T-cell (primary cell): Measurements from ENCODE around the gene VILL. TPM values are rescaled to one million over a fixed set of nuclear protein-coding genes. Genes with fewer than 3 reads are reported as not detected.
A peak's percentile ranks its signal among the peaks of the same experiment; 100 is the strongest.
"Not testable (repeated sequence)": the region's sequence is repeated elsewhere in the genome, so short reads cannot be mapped to it uniquely, and the experiment has no call there.

Source experiments
- ATAC-seq, 4 experiments: fragments of 200-7000 bp in 3 of 4; fragments of 150-1000 bp in 1 of 4; cut with Tn5 transposase; replicated peaks in 1 of 4; 1 replicate in 3 of 4; 2 replicates in 1 of 4; pipeline ENCODE4 v1.10.0; 2021; ENCODE audit warnings: moderate library complexity in 3 of 4, mild to moderate bottlenecking in 2 of 4, moderate number of reproducible peaks in 1 of 4
- CTCF ChIA-PET, 2 donors: fragments of 300-600 bp; sonication (Branson Sonifier 250); formaldehyde crosslinking; loops; one replicate each; lab custom pipeline; 2022; ENCODE audit warnings: antibody characterized with exemption in 2 of 2; lab: Charles Lee
- POLR2A ChIA-PET, 2 donors: fragments of 300-600 bp; sonication (Branson Sonifier 250); formaldehyde crosslinking; loops; one replicate each; lab custom pipeline; 2022; ENCODE audit warnings: antibody characterized with exemption in 2 of 2; lab: Charles Lee
- DNase-seq, 35 experiments: peaks; one replicate each; pipeline versions ENCODE4 v3.0.0 to v3.0.0-alpha.2; 2013 to 2023
- H3K27ac ChIP-seq: one replicate; pipeline ENCODE4 v1.5.1; 2013; ENCODE audit warnings: low read length
- H3K27me3 ChIP-seq, 2 experiments: replicated peaks in 1 of 2; 1 replicate in 1 of 2; 2 replicates in 1 of 2; pipeline versions ENCODE4 v1.6.1 to v1.7.0; 2013; ENCODE audit warnings: low read length in 1 of 2, mixed read lengths in 1 of 2; ENCODE audit not compliant: control insufficient read depth in 2 of 2, insufficient read depth in 2 of 2; ENCODE audit errors: extremely low read depth in 1 of 2
- H3K36me3 ChIP-seq, 2 donors: 1 replicate in 1 of 2; 2 replicates in 1 of 2; pipeline versions ENCODE4 v1.6.1 to v1.7.0; 2013; ENCODE audit warnings: low read length in 1 of 2; ENCODE audit not compliant: control insufficient read depth in 2 of 2, insufficient read depth in 1 of 2; ENCODE audit errors: extremely low read depth in 1 of 2
- H3K4me1 ChIP-seq, 2 experiments: 1 replicate in 1 of 2; 2 replicates in 1 of 2; pipeline versions ENCODE4 v1.6.1 to v1.7.0; 2013; ENCODE audit warnings: low read length in 2 of 2, mixed read lengths in 1 of 2; ENCODE audit not compliant: insufficient read depth in 2 of 2, control insufficient read depth in 1 of 2; ENCODE audit errors: extremely low read depth in 1 of 2
- H3K4me3 ChIP-seq, 2 donors: 1 replicate in 1 of 2; 2 replicates in 1 of 2; pipeline versions ENCODE4 v1.5.1 to v1.7.0; 2013; ENCODE audit warnings: mild to moderate bottlenecking in 2 of 2, low read length in 1 of 2, moderate library complexity in 1 of 2; ENCODE audit not compliant: control insufficient read depth in 1 of 2; ENCODE audit errors: extremely low read depth in 1 of 2
- H3K9me3 ChIP-seq: 2 replicates; pipeline ENCODE4 v1.7.0; 2013
- H3K27ac Mint-ChIP-seq, 2 donors: one replicate each; pipeline ENCODE4 v1.8.0; 2020 to 2021; ENCODE audit warnings: mild to moderate bottlenecking in 2 of 2, mixed read lengths in 2 of 2
- H3K27me3 Mint-ChIP-seq, 2 donors: one replicate each; pipeline ENCODE4 v1.8.0; 2021 to 2022; ENCODE audit warnings: mixed read lengths in 2 of 2
- H3K36me3 Mint-ChIP-seq: one replicate; pipeline ENCODE4 v1.8.0; 2021; ENCODE audit warnings: mixed read lengths
- H3K4me1 Mint-ChIP-seq, 3 donors: one replicate each; pipeline ENCODE4 v1.8.0; 2020 to 2022; ENCODE audit warnings: mixed read lengths in 3 of 3, mild to moderate bottlenecking in 1 of 3
- H3K4me3 Mint-ChIP-seq, 3 donors: one replicate each; pipeline ENCODE4 v1.8.0; 2020 to 2022; ENCODE audit warnings: mild to moderate bottlenecking in 3 of 3, mixed read lengths in 3 of 3, moderate library complexity in 3 of 3
- H3K9me3 Mint-ChIP-seq, 3 donors: one replicate each; pipeline ENCODE4 v1.8.0; 2020 to 2022; ENCODE audit warnings: mixed read lengths in 3 of 3
- WGBS: methylation state at CpG from one replicate; pipeline ENCODE4 v1.1.5; 2013; ENCODE audit warnings: missing lambda C conversion rate; ENCODE audit not compliant: insufficient coverage; 5-methylcytosine and 5-hydroxymethylcytosine counted together
- total RNA-seq, 35 experiments: library from RNA in 6 of 35; stranded (reverse) in 6 of 35; fragments of 120-200 nt in 1 of 35; gene quantifications; one replicate each; pipeline versions ENCODE4 v1.2.1 to v1.2.4 and lab custom pipeline; 2013 to 2026

The VILL gene
- total RNA-seq, 5 donors from 2014 or later (not counting 1 experiment from before 2014, with no cell fraction given) = 26.6 to 44.6 (median 42.1) TPM

GRCh38 chr3:38031022-38031994 lies 40.7 kb downstream of the VILL start:
- Histone ChIP-seq H3K4me1 (peaks cover 0 to 33% of the 10 kb centered on the region in 2 experiments), H3K36me3 (no peaks in the 10 kb centered on the region), H3K4me3 (no peak overlapping the region), H3K27me3 (peaks cover 0 to 24% of the 10 kb centered on the region in 2 experiments), H3K27ac (no peak overlapping the region), H3K9me3 (no peaks in the 10 kb centered on the region)
- ATAC-seq (peak; percentile 70 to 91 (median 84)), DNase-seq (peak in 13 of 35 experiments; percentile 18 to 58 (median 31))
- CTCF ChIA-PET = no interaction called here
- peak overlapping the region; percentile 84 to 94 for H3K27ac Mint-ChIP-seq
- H3K27me3 Mint-ChIP-seq = peaks cover 6 to 11% of the 10 kb centered on the region in 2 donors
- WGBS = 61% methylated on average over 2 of the region's 9 CpGs
- H3K4me3 Mint-ChIP-seq = peak overlapping the region; percentile 48 to 82 (median 67)
- H3K4me1 Mint-ChIP-seq = peaks cover 29 to 39% (median 29%) of the 10 kb centered on the region in 3 donors
- POLR2A ChIA-PET = no interaction called here
- no peaks in the 10 kb centered on the region for H3K9me3 Mint-ChIP-seq
- no peaks in the 10 kb centered on the region for H3K36me3 Mint-ChIP-seq

- no peak overlapping the region for H3K27ac Mint-ChIP-seq
- Histone ChIP-seq H3K9me3 (no peaks in the 10 kb centered on the region), H3K4me3 (no peak overlapping the region), H3K27ac (no peak overlapping the region), H3K36me3 (no peaks in the 10 kb centered on the region), H3K4me1 (peaks cover 0 to 39% of the 10 kb centered on the region in 2 experiments), H3K27me3 (peaks cover 0 to 24% of the 10 kb centered on the region in 2 experiments)
- no peaks in the 10 kb centered on the region for H3K9me3 Mint-ChIP-seq
- no peak overlapping the region for H3K4me3 Mint-ChIP-seq
- ChIA-PET POLR2A (no interaction called here), CTCF (no interaction called here)
- peaks cover 6 to 11% of the 10 kb centered on the region in 2 donors for H3K27me3 Mint-ChIP-seq
- no peak for DNase-seq
- 100% methylated on average over 1 of the region's 1 CpG for WGBS
- no peaks in the 10 kb centered on the region for H3K36me3 Mint-ChIP-seq
- ATAC-seq = no peak
- H3K4me1 Mint-ChIP-seq = peaks cover 29 to 47% (median 31%) of the 10 kb centered on the region in 3 donors
These were observed 41.8 kb downstream of the VILL start for GRCh38 chr3:38032328-38032865.

- H3K27ac ChIP-seq, H3K4me3 Mint-ChIP-seq, DNase-seq, H3K36me3 Mint-ChIP-seq, H3K4me3 ChIP-seq, H3K9me3 Mint-ChIP-seq, ATAC-seq, POLR2A ChIA-PET, H3K9me3 ChIP-seq, H3K36me3 ChIP-seq, CTCF ChIA-PET: not testable (repeated sequence)
- peaks cover 0 to 22% of the 10 kb centered on the region in 2 experiments for H3K27me3 ChIP-seq
- H3K4me1 ChIP-seq = peaks cover 4 to 49% of the 10 kb centered on the region in 2 experiments
- 94% methylated on average over 3 of the region's 7 CpGs for WGBS
- Mint-ChIP-seq H3K4me1 (peaks cover 31 to 47% (median 32%) of the 10 kb centered on the region in 3 donors), H3K27me3 (peaks cover 6 to 11% of the 10 kb centered on the region in 2 donors), H3K27ac (peak overlapping the region in 1 of 2 donors; percentile 12)
These were observed 43.0 kb downstream of the VILL start for GRCh38 chr3:38033586-38033985.

- H3K27ac ChIP-seq, H3K4me3 ChIP-seq, ATAC-seq, H3K4me3 Mint-ChIP-seq, H3K36me3 Mint-ChIP-seq, POLR2A ChIA-PET, DNase-seq, H3K9me3 ChIP-seq, H3K36me3 ChIP-seq, H3K9me3 Mint-ChIP-seq: not testable (repeated sequence)
- Mint-ChIP-seq H3K27me3 (peaks cover 6 to 11% of the 10 kb centered on the region in 2 donors), H3K27ac (peak overlapping the region in 1 of 2 donors; percentile 3), H3K4me1 (peaks cover 37 to 52% (median 37%) of the 10 kb centered on the region in 3 donors)
- CTCF ChIA-PET = interaction anchor here in 1 of 2 donors (0.7 kb wide), 1 partner anchor 65 kb away, joined by 3 read pairs; no protein-coding TSS in a partner anchor
- 86% methylated on average over 5 of the region's 9 CpGs for WGBS
- Histone ChIP-seq H3K4me1 (peaks cover 6 to 49% of the 10 kb centered on the region in 2 experiments), H3K27me3 (peaks cover 0 to 16% of the 10 kb centered on the region in 2 experiments)
These were observed 43.7 kb downstream of the VILL start for GRCh38 chr3:38034335-38034734.

GRCh38 chr3:38036286-38036685 lies 45.7 kb downstream of the VILL start:
- peaks cover 0 to 4% of the 10 kb centered on the region in 2 experiments for H3K27me3 ChIP-seq
- Mint-ChIP-seq H3K4me3 (no peak overlapping the region), H3K4me1 (peaks cover 37 to 54% (median 43%) of the 10 kb centered on the region in 3 donors), H3K27me3 (peaks cover under 1 to 5% of the 10 kb centered on the region in 2 donors), H3K9me3 (peaks cover 0 to 7% (median 0%) of the 10 kb centered on the region in 3 donors), H3K36me3 (no peaks in the 10 kb centered on the region), H3K27ac (peak overlapping the region; percentile 65 to 97)
- ChIA-PET CTCF (no interaction called here), POLR2A (no interaction called here)
- no peak overlapping the region for H3K4me3 ChIP-seq
- DNase-seq = no peak
- H3K27ac ChIP-seq = no peak overlapping the region
- no peaks in the 10 kb centered on the region for H3K36me3 ChIP-seq
- ATAC-seq = no peak
- H3K9me3 ChIP-seq = no peaks in the 10 kb centered on the region
- 93% methylated on average over 3 of the region's 5 CpGs for WGBS
- H3K4me1 ChIP-seq = peaks cover 8 to 44% of the 10 kb centered on the region in 2 experiments

- Mint-ChIP-seq H3K4me1 (peaks cover 31 to 48% (median 37%) of the 10 kb centered on the region in 3 donors), H3K4me3 (no peak overlapping the region), H3K9me3 (peaks cover 0 to 7% (median 0%) of the 10 kb centered on the region in 3 donors), H3K27me3 (peaks cover 0 to 3% of the 10 kb centered on the region in 2 donors), H3K27ac (peak overlapping the region; percentile 65 to 97), H3K36me3 (no peaks in the 10 kb centered on the region)
- ChIA-PET POLR2A (no interaction called here), CTCF (no interaction called here)
- H3K4me3 ChIP-seq = no peak overlapping the region
- H3K27me3 ChIP-seq = peaks cover 0 to 4% of the 10 kb centered on the region in 2 experiments
- ATAC-seq (no peak), DNase-seq (no peak)
- H3K4me1 ChIP-seq = peaks cover 8 to 38% of the 10 kb centered on the region in 2 experiments
- WGBS = 86% methylated on average over 2 of the region's 3 CpGs
- H3K27ac ChIP-seq = peak overlapping the region; percentile 97
- no peaks in the 10 kb centered on the region for H3K36me3 ChIP-seq
- H3K9me3 ChIP-seq = no peaks in the 10 kb centered on the region
These were observed 46.3 kb downstream of the VILL start for GRCh38 chr3:38036906-38037305.
